Measurements from ENCODE around the gene MEFV.

DNA sequence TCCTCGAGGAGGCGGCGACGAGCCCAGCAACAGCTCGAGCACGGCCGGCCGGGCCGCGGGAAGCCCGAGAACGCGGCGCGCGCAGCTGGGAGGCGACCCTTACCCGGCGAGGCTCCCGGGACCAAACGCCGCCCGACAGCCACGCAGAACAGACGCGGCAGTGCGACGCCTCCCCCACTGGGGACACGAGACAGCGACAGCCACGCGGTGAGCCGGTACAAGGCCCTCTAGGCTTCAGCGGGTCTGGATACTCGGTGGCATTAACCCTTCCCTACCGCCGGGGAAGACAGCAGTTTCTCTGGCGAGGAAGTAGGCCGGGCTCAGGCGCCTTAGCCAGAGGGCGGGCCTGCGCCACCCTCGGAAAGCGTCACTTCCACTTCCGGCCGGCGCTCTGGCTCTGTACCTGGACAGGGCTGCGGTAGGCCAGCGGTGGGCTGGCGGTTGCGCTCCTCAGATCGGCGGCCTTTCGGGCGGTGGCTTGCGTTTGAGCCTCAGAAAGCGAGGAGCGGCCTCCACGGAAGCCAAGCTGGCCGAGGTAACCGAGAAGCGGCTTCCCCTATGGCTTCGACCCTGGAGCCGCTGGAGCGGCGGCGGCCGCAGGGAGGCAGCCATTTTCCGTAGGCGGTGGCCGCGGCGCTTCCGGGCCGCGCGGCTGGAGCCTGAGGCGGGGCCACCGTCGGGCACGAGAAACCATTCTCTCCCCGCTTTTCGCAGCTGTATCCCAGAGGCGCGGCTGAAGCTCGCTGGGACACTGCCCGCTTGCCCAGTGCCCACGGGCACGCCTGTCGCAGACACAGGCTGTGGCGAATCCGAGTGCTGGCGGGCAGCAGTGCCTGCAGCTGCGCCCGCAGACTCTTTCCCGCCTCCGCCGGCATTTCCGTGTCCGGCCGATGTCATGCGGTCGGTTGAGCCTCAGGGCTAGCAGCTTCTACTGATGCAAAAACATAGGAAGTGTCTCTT, 49.0 kb upstream of the MEFV start, which contains the start of the genes TIGD7 and ZNF75A:
- peak; percentile 97 for TF ChIP-seq POLR2AphosphoS5 (IDR thresholded peaks at IDR 0.05; ENCODE audit: borderline replicate concordance, low read depth, low read length)
- no peak for TF ChIP-seq FOXP2 (optimal IDR thresholded peaks at IDR 0.05; ENCODE audit: control extremely low read depth, extremely low read length, insufficient read depth)
- TF ChIP-seq EZH2 (IDR thresholded peaks at IDR 0.05), result no peak

Data from SK-N-MC (cell line).